Hematopoietic multipotent progenitor cell treated with erythropoietin and hydrocortisone succinate and interleukin-3 and kit ligand, for 17 days (in vitro differentiated cells): ENCODE results near the gene CACNG5.

ENCODE experiments used
- DNase-seq: peaks from one replicate; pipeline ENCODE4 v3.0.0-alpha.2; 2015; ENCODE audit warnings: low spot score

CACNG5 gene

GRCh38 chr17:66906321-66907278 is 71.7 kb downstream of the CACNG5 start:
- peak; percentile 40 for DNase-seq

DNA sequence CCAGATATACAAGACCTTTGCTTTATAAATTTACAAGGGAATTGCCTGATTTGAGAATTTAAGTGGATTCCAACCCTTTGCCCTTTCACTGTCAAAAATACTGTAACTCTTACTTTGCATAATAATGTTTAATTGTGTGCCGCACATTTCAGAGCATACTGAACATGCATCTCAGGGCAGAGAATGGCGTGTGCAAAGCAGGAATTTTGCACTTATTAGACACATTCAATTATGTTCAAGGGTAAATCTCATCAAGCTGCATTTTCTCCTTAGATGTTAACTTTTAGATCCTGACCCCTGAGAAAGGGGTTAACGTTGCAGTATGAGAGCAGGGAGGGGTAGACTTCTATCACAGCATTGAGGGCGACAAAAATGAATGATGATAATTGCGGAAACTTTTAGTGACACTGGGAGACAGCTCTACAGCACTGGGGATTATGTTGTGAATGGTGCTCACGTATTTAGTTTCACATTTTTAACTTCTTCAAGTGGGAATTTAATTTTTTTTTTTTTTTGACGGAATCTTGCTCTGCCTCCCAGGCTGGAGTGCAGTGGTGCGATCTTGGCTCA is 75.0 kb downstream of the CACNG5 start:
- DNase-seq = no peak

GRCh38 chr17:66910651-66911285 is 75.9 kb downstream of the CACNG5 start:
- DNase-seq = no peak

DNA sequence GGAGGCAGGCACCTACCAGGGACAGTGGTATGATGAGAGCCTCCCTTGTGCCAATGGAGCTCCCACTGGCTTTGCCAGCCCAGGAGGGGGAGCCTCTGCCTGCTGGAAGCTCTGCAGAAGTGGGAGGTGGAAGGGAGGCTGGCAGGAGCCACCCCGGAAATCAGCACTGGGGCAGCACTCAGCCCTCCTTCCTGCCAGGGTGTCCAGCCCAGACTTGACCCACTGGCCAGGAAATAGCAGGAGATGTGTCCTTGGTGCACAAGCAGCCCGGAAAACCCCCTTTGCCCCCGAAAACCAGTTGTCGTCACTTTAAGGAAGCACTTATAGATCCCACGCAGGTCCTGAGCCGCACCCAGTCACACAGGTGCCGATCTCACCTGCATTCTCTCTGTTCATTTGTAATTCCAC is 80.3 kb downstream of the CACNG5 start:
- DNase-seq = no peak

- DNase-seq = no peak
Measured at GRCh38 chr17:66915792-66916191, 80.9 kb downstream of the CACNG5 start.

DNA sequence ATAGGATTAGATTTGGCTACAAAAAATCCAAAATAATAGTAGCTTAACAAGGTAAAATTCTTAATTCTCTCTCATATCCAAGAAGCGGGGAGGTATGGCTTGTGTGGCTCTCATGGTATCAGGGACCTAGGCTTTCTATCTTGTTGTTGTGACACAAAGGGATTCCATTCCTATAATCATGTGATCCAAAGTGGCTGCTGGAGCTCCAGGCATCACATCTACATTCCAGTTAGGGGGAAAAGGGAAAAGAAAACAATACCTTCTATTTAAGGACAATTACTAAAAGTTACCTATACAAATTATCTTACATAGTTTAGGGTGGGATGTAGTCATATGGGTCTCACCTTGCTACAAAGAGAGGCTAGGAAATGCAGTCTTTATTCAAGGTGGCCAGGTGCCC is 82.0 kb downstream of the CACNG5 start:
- DNase-seq = no peak

DNA sequence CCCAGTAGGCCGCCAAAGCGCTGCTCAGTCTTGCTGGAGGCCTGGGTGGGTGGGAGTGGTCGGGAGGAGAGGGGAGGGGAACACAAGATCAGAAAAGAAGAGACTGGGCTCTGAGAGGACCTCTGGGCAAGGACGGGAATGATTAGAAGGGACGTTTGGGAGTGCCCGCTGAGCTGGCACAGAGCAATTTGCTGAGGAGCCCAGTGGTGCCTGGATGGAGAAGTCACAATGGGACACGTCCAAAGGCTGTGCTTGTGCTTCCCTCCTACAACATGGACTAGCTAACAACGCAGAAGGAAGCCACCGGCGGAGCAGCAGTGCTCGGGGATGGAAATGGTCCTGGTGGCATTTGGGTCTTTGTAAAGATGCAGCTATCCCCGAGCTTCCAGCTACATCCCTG is 84.0 kb downstream of the CACNG5 start:
- DNase-seq = no peak

- no peak for DNase-seq
Measured at GRCh38 chr17:66920435-66920834, 85.5 kb downstream of the CACNG5 start.

DNA sequence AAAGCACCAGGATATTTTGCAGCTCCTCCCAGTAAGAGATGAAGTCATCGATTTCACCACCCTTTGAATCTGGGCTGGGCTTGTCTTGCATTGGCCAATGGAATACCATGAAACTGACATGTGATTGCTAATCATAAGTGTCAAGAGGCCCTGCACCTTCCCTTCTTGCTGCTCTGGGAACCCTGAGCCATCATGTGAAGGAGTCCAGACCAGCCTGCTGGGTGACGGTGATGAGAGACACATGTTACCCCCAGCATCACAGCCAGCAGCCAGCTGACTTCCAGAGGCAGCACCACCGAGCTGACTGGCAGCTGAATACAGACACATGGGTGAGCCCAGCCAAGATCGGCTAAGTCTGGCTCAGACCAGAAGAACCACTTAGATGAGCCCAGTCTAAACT is 86.0 kb downstream of the CACNG5 start:
- no peak for DNase-seq

GRCh38 chr17:66923886-66924285 is 89.0 kb downstream of the CACNG5 start:
- DNase-seq = no peak

DNA sequence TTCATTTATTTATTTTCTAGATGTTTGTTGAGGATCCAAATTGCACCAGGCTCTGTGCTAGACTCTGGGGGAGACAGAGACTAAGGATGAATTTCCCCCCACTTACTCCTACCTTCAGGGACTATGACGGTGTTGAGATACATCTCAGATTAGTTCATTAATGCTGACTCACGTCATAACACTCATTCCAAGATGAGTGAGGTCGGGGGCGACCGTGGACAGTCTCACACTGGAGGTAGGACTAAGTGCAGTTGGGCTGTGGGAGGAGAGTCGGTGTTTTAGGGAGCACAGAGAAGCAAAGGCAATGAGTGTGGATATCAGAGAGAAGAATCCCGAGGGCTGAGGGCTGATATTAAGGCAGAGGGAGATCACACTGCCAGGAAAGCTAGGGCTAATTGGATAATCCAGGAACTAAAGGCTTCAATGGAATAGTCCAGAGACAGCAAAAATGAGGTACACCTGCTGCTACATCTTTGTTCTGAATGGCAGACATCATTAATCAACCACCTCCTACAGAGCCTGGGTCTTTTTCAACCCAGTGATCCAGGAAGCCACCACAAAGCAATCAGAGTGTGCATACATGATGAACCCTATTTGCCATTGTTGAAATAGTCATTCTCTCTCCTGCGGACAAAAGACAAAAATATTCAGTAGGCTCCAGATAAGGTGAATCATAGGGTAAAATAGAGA is 91.0 kb downstream of the CACNG5 start:
- no peak for DNase-seq

- DNase-seq = no peak
Measured at GRCh38 chr17:66928949-66929348, 94.0 kb downstream of the CACNG5 start.

GRCh38 chr17:66929591-66929990 is 94.7 kb downstream of the CACNG5 start:
- DNase-seq = no peak

- DNase-seq = no peak
Measured at GRCh38 chr17:66930933-66931332, 96.0 kb downstream of the CACNG5 start.

GRCh38 chr17:66932311-66932710 is 97.4 kb downstream of the CACNG5 start:
- no peak for DNase-seq

- DNase-seq = no peak
Measured at GRCh38 chr17:66934040-66934439, 99.1 kb downstream of the CACNG5 start.
